Thoracic aorta (tissue), 2 donors: ENCODE measurements around the gene CCDC85C. TPM values are rescaled to one million over a fixed set of nuclear protein-coding genes. Genes with fewer than 3 reads are reported as not detected.

Source experiments
- ATAC-seq: fragments of 150-250 bp; one replicate; pipeline ENCODE4 v1.8.0; 2017; ENCODE audit warnings: low read depth; ENCODE audit not compliant: insufficient number of reproducible peaks, low FRiP score
- DNase-seq: peaks from one replicate; pipeline ENCODE4 v3.0.0-alpha.2; 2020; ENCODE audit warnings: low spot score
- H3K27ac ChIP-seq, 2 donors: fragments of 200-600 bp; sonication (generic); 1 replicate in 1 of 2; 2 replicates in 1 of 2; pipeline ENCODE4 v1.5.1; 2016; ENCODE audit warnings: mild to moderate bottlenecking in 2 of 2, moderate library complexity in 2 of 2
- H3K27me3 ChIP-seq: fragments of 200-600 bp; sonication (generic); replicated peaks from 2 replicates; pipeline ENCODE4 v1.6.0; 2016; ENCODE audit warnings: mild to moderate bottlenecking; ENCODE audit not compliant: insufficient read depth
- H3K36me3 ChIP-seq: fragments of 200-600 bp; sonication (generic); one replicate; pipeline ENCODE4 v1.5.1; 2016
- H3K4me1 ChIP-seq, 2 donors: fragments of 200-600 bp; sonication (generic); 1 replicate in 1 of 2; 2 replicates in 1 of 2; pipeline versions ENCODE4 v1.5.1 to v1.6.0; 2016; ENCODE audit warnings: low read depth in 2 of 2, mild to moderate bottlenecking in 1 of 2; ENCODE audit not compliant: control insufficient read depth in 1 of 2
- H3K4me3 ChIP-seq: fragments of 200-600 bp; sonication (generic); 2 replicates; pipeline ENCODE4 v1.5.1; 2016; ENCODE audit warnings: mild to moderate bottlenecking
- H3K9me3 ChIP-seq: fragments of 200-600 bp; sonication (generic); 2 replicates; pipeline ENCODE4 v1.5.1; 2016
- total RNA-seq, 2 donors: library from RNA; depleted of rRNA; stranded (reverse); fragments of >200 nt; gene quantifications; one replicate each; pipeline versions ENCODE4 v1.1.0 to v1.2.3, GENCODE V29; 2016
- TF ChIP-seq, protein P1 (sequence below): fragments of 200-600 bp; sonication (generic); IDR thresholded peaks from one replicate; pipeline ENCODE4 v1.5.1; 2019; ENCODE audit warnings: antibody characterized with exemption

The CCDC85C gene
- total RNA-seq, 2 donors from 2014 or later: 1.5 to 4.1 TPM

DNA sequence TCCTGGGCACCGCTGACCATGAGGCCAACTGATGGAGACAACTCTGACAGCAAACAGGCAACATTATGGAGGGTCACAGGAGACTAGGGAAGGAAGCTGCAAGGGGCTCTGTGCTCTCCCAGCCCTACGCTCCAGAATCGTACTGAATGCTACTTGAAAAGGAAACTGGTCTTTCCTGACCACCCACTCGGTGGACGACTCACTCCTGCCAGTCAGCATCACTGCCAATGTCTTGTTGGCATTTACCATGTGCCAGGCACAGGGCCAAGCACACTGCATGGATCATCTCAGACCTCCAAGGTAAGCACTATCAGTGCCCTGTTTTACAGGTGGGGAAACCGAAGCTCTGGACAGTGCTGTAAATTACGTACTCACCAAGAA is 38.0 kb downstream of the CCDC85C start:
- H3K36me3 ChIP-seq: no peaks in the 10 kb centered on the region
- no peak overlapping the region for H3K4me3 ChIP-seq
- no peak for ATAC-seq
- TF ChIP-seq, protein P1, sequence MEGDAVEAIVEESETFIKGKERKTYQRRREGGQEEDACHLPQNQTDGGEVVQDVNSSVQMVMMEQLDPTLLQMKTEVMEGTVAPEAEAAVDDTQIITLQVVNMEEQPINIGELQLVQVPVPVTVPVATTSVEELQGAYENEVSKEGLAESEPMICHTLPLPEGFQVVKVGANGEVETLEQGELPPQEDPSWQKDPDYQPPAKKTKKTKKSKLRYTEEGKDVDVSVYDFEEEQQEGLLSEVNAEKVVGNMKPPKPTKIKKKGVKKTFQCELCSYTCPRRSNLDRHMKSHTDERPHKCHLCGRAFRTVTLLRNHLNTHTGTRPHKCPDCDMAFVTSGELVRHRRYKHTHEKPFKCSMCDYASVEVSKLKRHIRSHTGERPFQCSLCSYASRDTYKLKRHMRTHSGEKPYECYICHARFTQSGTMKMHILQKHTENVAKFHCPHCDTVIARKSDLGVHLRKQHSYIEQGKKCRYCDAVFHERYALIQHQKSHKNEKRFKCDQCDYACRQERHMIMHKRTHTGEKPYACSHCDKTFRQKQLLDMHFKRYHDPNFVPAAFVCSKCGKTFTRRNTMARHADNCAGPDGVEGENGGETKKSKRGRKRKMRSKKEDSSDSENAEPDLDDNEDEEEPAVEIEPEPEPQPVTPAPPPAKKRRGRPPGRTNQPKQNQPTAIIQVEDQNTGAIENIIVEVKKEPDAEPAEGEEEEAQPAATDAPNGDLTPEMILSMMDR: no peak
- no peak for DNase-seq
- no peak overlapping the region for H3K27ac ChIP-seq
- peaks cover 6 to 49% of the 10 kb centered on the region in 2 donors for H3K4me1 ChIP-seq
- no peaks in the 10 kb centered on the region for H3K27me3 ChIP-seq
- no peaks in the 10 kb centered on the region for H3K9me3 ChIP-seq

DNA sequence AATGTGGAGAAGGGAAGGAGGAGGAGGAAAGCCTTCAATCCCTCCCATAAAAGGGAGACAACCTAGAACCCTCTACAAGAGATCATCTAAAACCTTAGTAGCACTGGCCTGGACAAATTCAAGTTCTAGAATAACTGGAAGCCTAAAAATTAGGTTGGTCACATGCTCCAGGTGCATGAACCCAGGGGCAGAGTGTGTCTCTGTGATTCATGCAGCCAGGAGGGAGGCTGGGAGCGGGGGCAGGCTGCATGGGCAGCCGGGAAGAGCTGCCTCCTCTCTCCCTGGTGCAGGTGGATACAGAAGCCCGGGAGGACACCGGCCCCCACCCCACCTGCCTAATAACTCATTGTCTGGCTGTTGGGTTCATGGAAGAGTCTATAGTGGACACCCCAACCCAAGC is 38.6 kb downstream of the CCDC85C start:
- ATAC-seq (no peak), DNase-seq (no peak)
- Histone ChIP-seq H3K27me3 (no peaks in the 10 kb centered on the region), H3K4me1 (peaks cover 6 to 52% of the 10 kb centered on the region in 2 donors), H3K4me3 (no peak overlapping the region), H3K27ac (no peak overlapping the region), H3K36me3 (no peaks in the 10 kb centered on the region), H3K9me3 (no peaks in the 10 kb centered on the region)
- TF ChIP-seq, protein P1: no peak

- no peaks in the 10 kb centered on the region for H3K27me3 ChIP-seq
- H3K4me1 ChIP-seq: peaks cover 6 to 52% of the 10 kb centered on the region in 2 donors
- H3K27ac ChIP-seq: no peak overlapping the region
- ATAC-seq: no peak
- no peak for DNase-seq
- TF ChIP-seq, protein P1: no peak
- no peak overlapping the region for H3K4me3 ChIP-seq
- no peaks in the 10 kb centered on the region for H3K9me3 ChIP-seq
- H3K36me3 ChIP-seq: no peaks in the 10 kb centered on the region
Observed at GRCh38 chr14:99564926-99565259, 39.1 kb downstream of the CCDC85C start.

GRCh38 chr14:99564256-99564925 is 39.6 kb downstream of the CCDC85C start:
- no peak overlapping the region for H3K27ac ChIP-seq

GRCh38 chr14:99563749-99564129 is 40.3 kb downstream of the CCDC85C start:
- DNase-seq: no peak
- Histone ChIP-seq H3K36me3 (no peaks in the 10 kb centered on the region), H3K9me3 (no peaks in the 10 kb centered on the region), H3K4me3 (no peak overlapping the region), H3K4me1 (peaks cover 6 to 52% of the 10 kb centered on the region in 2 donors), H3K27me3 (no peaks in the 10 kb centered on the region), H3K27ac (no peak overlapping the region)
- ATAC-seq: no peak
- TF ChIP-seq, protein P1: no peak

More at GRCh38 chr14:99564256-99564925, 39.6 kb downstream of the CCDC85C start:
- Histone ChIP-seq H3K36me3 (no peaks in the 10 kb centered on the region), H3K9me3 (no peaks in the 10 kb centered on the region), H3K4me3 (no peak overlapping the region), H3K4me1 (peaks cover 6 to 52% of the 10 kb centered on the region in 2 donors), H3K27me3 (no peaks in the 10 kb centered on the region)
- TF ChIP-seq, protein P1: no peak
- ATAC-seq (no peak), DNase-seq (no peak)
